K562 (cell line): Measurements from ENCODE around the gene CDC6. TPM values are rescaled to one million over a fixed set of nuclear protein-coding genes. Genes with fewer than 3 reads are reported as not detected.
"Not testable (repeated sequence)": the region's sequence is repeated elsewhere in the genome, so short reads cannot be mapped to it uniquely, and the experiment has no call there.

ENCODE experiments used
- ATAC-seq: fragments of 200-7000 bp; cut with Tn5 transposase; 3 replicates; pipeline ENCODE4 v1.9.1; 2020; ENCODE audit warnings: moderate library complexity
- BruUV-seq: library from RNA; stranded (reverse); fragments of 400-500 nt; replicated peaks from 2 replicates; lab custom pipeline; 2021; lab: Mats Ljungman, UMichigan
- CTCF ChIA-PET: fragments of 300-600 bp; formaldehyde crosslinking; extraction: SDS; loops from one replicate; lab custom pipeline; 2021; ENCODE audit warnings: low intra/inter-chr PET ratio; lab: Yijun Ruan, JAX
- POLR2A ChIA-PET: fragments of 300-600, 350-650 bp; sonication (Branson Sonifier 250); formaldehyde crosslinking; extraction: SDS; loops from one replicate; lab custom pipeline; 2021; ENCODE audit warnings: antibody characterized with exemption, inconsistent platforms; lab: Yijun Ruan, JAX
- DNase-seq, 4 experiments: peaks; one replicate each; pipeline versions ENCODE4 v3.0.0 to v3.0.0-alpha.2; 2011 to 2018; ENCODE audit warnings: low spot score in 3 of 4, mixed read lengths in 3 of 4; ENCODE audit errors: extremely low read depth in 1 of 4
- FAIRE-seq: peaks from 2 replicates; lab custom pipeline; 2011; peaks lifted over from hg19 to GRCh38; lab: Jason Lieb, UNC
- H2AFZ ChIP-seq: 2 replicates; pipeline ENCODE4 v1.6.0; 2011; ENCODE audit warnings: low read depth, low read length, control low read depth, inconsistent platforms
- H3K27ac ChIP-seq: fragments of 200-600 bp; 3 replicates; pipeline ENCODE4 v1.8.0; 2011; ENCODE audit warnings: low read depth, mild to moderate bottlenecking, control low read depth, inconsistent platforms, low read length, moderate library complexity, mixed read lengths; ENCODE audit errors: extremely low read depth
- H3K27me3 ChIP-seq, 2 experiments: fragments of 300-600 bp in 1 of 2; 2 replicates in 1 of 2; 3 replicates in 1 of 2; pipeline versions ENCODE4 v1.6.0 to v1.8.0; 2011; ENCODE audit warnings: inconsistent platforms in 2 of 2, low read length in 2 of 2, mild to moderate bottlenecking in 1 of 2, mixed read lengths in 1 of 2, moderate library complexity in 1 of 2; ENCODE audit not compliant: control insufficient read depth in 2 of 2, insufficient read depth in 2 of 2
- H3K36me3 ChIP-seq: fragments of 300-600 bp; 3 replicates; pipeline ENCODE4 v1.8.0; 2011; ENCODE audit warnings: mild to moderate bottlenecking, low read length, inconsistent platforms; ENCODE audit not compliant: control insufficient read depth, insufficient read depth
- H3K4me1 ChIP-seq, 2 experiments: fragments of 200-600 bp in 1 of 2; replicated peaks in 1 of 2; 2 replicates in 1 of 2; 3 replicates in 1 of 2; pipeline versions ENCODE4 v1.5.1 to v1.8.0; 2011; ENCODE audit warnings: inconsistent platforms in 2 of 2, low read length in 2 of 2, mild to moderate bottlenecking in 1 of 2, mixed read lengths in 1 of 2, moderate library complexity in 1 of 2; ENCODE audit not compliant: control insufficient read depth in 2 of 2, insufficient read depth in 2 of 2
- H3K4me2 ChIP-seq: 2 replicates; pipeline ENCODE4 v1.6.1; 2011; ENCODE audit warnings: low read length, control low read depth, inconsistent platforms, mixed read lengths; ENCODE audit not compliant: insufficient read depth
- H3K4me3 ChIP-seq: fragments of 200-600 bp; sonication (generic), shearing (Covaris generic); 2 replicates; pipeline ENCODE4 v1.5.1; 2016; ENCODE audit warnings: control low read depth, inconsistent platforms
- H3K79me2 ChIP-seq: fragments of 200-600 bp; 3 replicates; pipeline ENCODE4 v1.8.0; 2011; ENCODE audit warnings: low read length, inconsistent platforms; ENCODE audit not compliant: control insufficient read depth, insufficient read depth
- H3K9ac ChIP-seq, 2 experiments: 2 replicates each; pipeline versions ENCODE4 v1.6.0 to v1.6.1; 2011; ENCODE audit warnings: low read depth in 2 of 2, low read length in 2 of 2, control low read depth in 1 of 2, inconsistent platforms in 1 of 2, mild to moderate bottlenecking in 1 of 2, mixed read lengths in 1 of 2; ENCODE audit not compliant: insufficient read depth in 1 of 2
- H3K9me1 ChIP-seq: one replicate; pipeline ENCODE4 v1.6.0; 2011; ENCODE audit warnings: inconsistent platforms, mild to moderate bottlenecking, low read length, moderate library complexity; ENCODE audit not compliant: control insufficient read depth, insufficient read depth
- H3K9me3 ChIP-seq: replicated peaks from 2 replicates; pipeline ENCODE4 v1.5.1; 2011; ENCODE audit warnings: low read depth, low read length, inconsistent platforms; ENCODE audit not compliant: control insufficient read depth, insufficient read depth
- H4K20me1 ChIP-seq: replicated peaks from 2 replicates; pipeline ENCODE4 v1.6.1; 2011; ENCODE audit warnings: low read length, inconsistent platforms, mixed read lengths; ENCODE audit not compliant: control insufficient read depth, insufficient read depth
- HDAC6 ChIP-seq: IDR thresholded peaks from 2 replicates; pipeline ENCODE4 v1.6.1; 2012; ENCODE audit warnings: low read depth, mild to moderate bottlenecking, control low read depth, inconsistent platforms, low read length, moderate library complexity
- ID3 ChIP-seq, 2 experiments: fragments of 250-450 bp in 1 of 2; fragments of 450-650 bp in 1 of 2; sonication (Bioruptor Pico) in 1 of 2; IDR thresholded peaks; 2 replicates each; pipeline versions ENCODE4 v1.6.1 to v1.8.0; 2016 to 2021; ENCODE audit warnings: mild to moderate bottlenecking in 2 of 2, moderate library complexity in 2 of 2, missing compliant biosample characterization in 1 of 2, missing genetic modification characterization in 1 of 2
- PKNOX1 ChIP-seq: fragments of 450-650 bp; IDR thresholded peaks from 2 replicates; pipeline ENCODE4 v1.6.1; 2016
- SREBF2 ChIP-seq: sonication (generic); formaldehyde crosslinking; IDR thresholded peaks from 2 replicates; pipeline ENCODE4 v1.4.0; 2020; ENCODE audit warnings: mild to moderate bottlenecking, missing genetic modification reagents
- SUPT5H ChIP-seq: fragments of 450-650 bp; IDR thresholded peaks from 2 replicates; pipeline ENCODE4 v1.6.1; 2016
- ZNF239 ChIP-seq: fragments of 250-450 bp; sonication (Bioruptor Pico); IDR thresholded peaks from 2 replicates; pipeline ENCODE4 v1.4.0; 2020; ENCODE audit warnings: mild to moderate bottlenecking
- WGBS: fragments of 100-300 bp; shearing (Covaris generic); methylation state at CpG from one replicate; pipeline ENCODE4 v1.1.6; 2016; ENCODE audit warnings: low coverage, mixed read lengths; ENCODE audit not compliant: insufficient coverage; ENCODE audit errors: missing lambda C conversion rate; 5-methylcytosine and 5-hydroxymethylcytosine counted together
- in situ Hi-C: fragments of 300-500 bp; cut with MboI; formaldehyde crosslinking; loops from 4 replicates; pipeline ENCODE4 v1.15.0; 2018; ENCODE audit warnings: inconsistent platforms, mixed read lengths
- intact Hi-C: fragments of 100-400 bp; cut with micrococcal nuclease; formaldehyde crosslinking; loops from 2 replicates; pipeline ENCODE4 v1.14.2; 2022
- polyA plus RNA-seq, 8 experiments: library from polyadenylated mRNA; depleted of rRNA in 4 of 8; stranded (reverse) in 5 of 8; unstranded in 3 of 8; fragments of >200 nt; fragmentation: Nextera tagmentation in 2 of 8; fragmentation: Illumina TruSeq in 1 of 8; extraction: Ambion mirVana in 2 of 8; extraction: Trizol in 1 of 8; gene quantifications; 2 replicates each; pipeline versions ENCODE4 v1.2.1 to v1.2.3, GENCODE V29; 2011 to 2014; ENCODE audit warnings: inconsistent platforms in 1 of 8, missing spikeins in 1 of 8
- total RNA-seq, 7 experiments: library from RNA; depleted of rRNA in 6 of 7; stranded (reverse); fragments of >200 nt in 6 of 7; fragmentation: Illumina TruSeq in 2 of 7; extraction: Trizol in 2 of 7; gene quantifications; 2 replicates each; pipeline versions ENCODE4 v1.2.1 to v1.2.3, GENCODE V29; 2011 to 2021; ENCODE audit warnings: low replicate concordance in 1 of 7

CDC6 gene
- total and polyA plus RNA-seq, 9 of the 15 experiments (the other 6 are each of a cell fraction or from before 2014, with no cell fraction given): 29.6 to 141 (median 106) TPM

- not testable (repeated sequence) for BruUV-seq, H3K9me1 ChIP-seq, ATAC-seq, H4K20me1 ChIP-seq, H2AFZ ChIP-seq, FAIRE-seq, H3K4me3 ChIP-seq, H3K27me3 ChIP-seq, H3K9ac ChIP-seq, H3K79me2 ChIP-seq, H3K4me2 ChIP-seq, H3K9me3 ChIP-seq, DNase-seq, H3K27ac ChIP-seq
- WGBS: 96% methylated on average over 5 of the region's 5 CpGs
- 0 out of 2 replicates have a peak, but pooled peaks have one; percentile 39 for TF ChIP-seq SUPT5H
- intact Hi-C loops (loop anchor here (5.0 to 10.0 kb wide), 2 partner anchors 37 to 230 kb away; no protein-coding TSS in a partner anchor), in situ Hi-C loops (loop anchor here (5.0 kb wide), 1 partner anchor 47 kb away; no protein-coding TSS in a partner anchor)
- peaks cover 50% of the 10 kb centered on the region for H3K36me3 ChIP-seq
- H3K4me1 ChIP-seq: peaks cover 31 to 39% of the 10 kb centered on the region in 2 experiments
- ChIA-PET POLR2A (interaction anchor here (0.6 to 2.0 kb wide), 4 partner anchors 15 to 39 kb away, joined by 3 to 7 read pairs (median 4); no protein-coding TSS in a partner anchor), CTCF (interaction anchor here (1.4 kb wide), 1 partner anchor 17 kb away, joined by 3 read pairs; the partner anchor contains the start of gene CDC6)
These were observed 17.2 kb downstream of the CDC6 start for GRCh38 chr17:40304866-40305265.

- CTCF ChIA-PET: no interaction called here
- Histone ChIP-seq H4K20me1 (no peaks in the 10 kb centered on the region), H3K79me2 (no peaks in the 10 kb centered on the region; the same call in 2 of the 3 replicates)
- BruUV-seq: no TSS peak
- 8% methylated on average over 2 of the region's 2 CpGs for WGBS
- no peak for FAIRE-seq
- intact Hi-C loops: loop anchor here (5.0 to 10.0 kb wide), 2 partner anchors 36 to 228 kb away; no protein-coding TSS in a partner anchor
- TF ChIP-seq ZNF239 (CRISPR knock-in tag) (no peak), SREBF2 (no peak), PKNOX1 (peak; percentile 76), ID3 (CRISPR knock-in tag; IDR thresholded peaks at IDR 0.05) (no peak), ID3 (tag; IDR thresholded peaks at IDR 0.05) (no peak), HDAC6 (no peak)
- TF ChIP-seq, all 486 proteins: peak for 1
- DNase-seq (peak in 1 of 4 experiments; percentile 56), ATAC-seq (peak; percentile 27)
- POLR2A ChIA-PET: interaction anchor here (0.5 to 3.3 kb wide), 11 partner anchors 9 to 1492 kb away, joined by 3 to 23 read pairs (median 5); partner anchors contain the start of gene CDC6
- H3K4me2 ChIP-seq: peak overlapping the region; percentile 38
- H3K27me3 ChIP-seq: no peaks in the 10 kb centered on the region
- H3K4me1 ChIP-seq: peaks cover 31 to 43% of the 10 kb centered on the region in 2 experiments
- no peaks in the 10 kb centered on the region for H3K9me1 ChIP-seq
- peaks cover 36% of the 10 kb centered on the region for H3K36me3 ChIP-seq
- peak overlapping the region; percentile 49 for H3K27ac ChIP-seq
- no peak overlapping the region for H3K4me3 ChIP-seq
- peak overlapping the region; percentile 34; the same call in 1 of the 2 replicates for H2AFZ ChIP-seq
- in situ Hi-C loops: no loop called here
- H3K9me3 ChIP-seq: no peaks in the 10 kb centered on the region
- H3K9ac ChIP-seq: peak overlapping the region; percentile 34 to 75; a peak in 1 of 4 replicates
These were observed 18.7 kb downstream of the CDC6 start for GRCh38 chr17:40306395-40306794.
